T-helper 2 cell treated with Interferon-gamma antibody and Interleukin-4, amounts not matched to agents 5 μg/mL and 100 μg/mL, for 36 hours (primary cell): ENCODE results near the gene KLC4.
"Not testable (repeated sequence)": the region's sequence is repeated elsewhere in the genome, so short reads cannot be mapped to it uniquely, and the experiment has no call there.

Experiments used
- DNase-seq: peaks from one replicate; pipeline ENCODE4 v3.0.0; 2021; ENCODE audit warnings: low spot score
- H3K27ac Mint-ChIP-seq: one replicate; pipeline ENCODE4 v1.8.0; 2021; ENCODE audit warnings: mild to moderate bottlenecking, mixed read lengths
- H3K27me3 Mint-ChIP-seq: one replicate; pipeline ENCODE4 v1.8.0; 2021; ENCODE audit warnings: low read depth, mixed read lengths
- H3K36me3 Mint-ChIP-seq: one replicate; pipeline ENCODE4 v1.8.0; 2021; ENCODE audit warnings: low read depth, mixed read lengths
- H3K4me1 Mint-ChIP-seq: one replicate; pipeline ENCODE4 v1.8.0; 2021; ENCODE audit warnings: low read depth, mixed read lengths
- H3K4me3 Mint-ChIP-seq: one replicate; pipeline ENCODE4 v1.8.0; 2022; ENCODE audit warnings: mild to moderate bottlenecking, moderate library complexity, mixed read lengths
- H3K9me3 Mint-ChIP-seq: one replicate; pipeline ENCODE4 v1.8.0; 2021; ENCODE audit warnings: mixed read lengths

The KLC4 gene

GRCh38 chr6:43062818-43063217 is 3.4 kb downstream of the KLC4 start:
- no peaks in the 10 kb centered on the region for H3K27me3 Mint-ChIP-seq
- no peak for DNase-seq
- peaks cover 4% of the 10 kb centered on the region for H3K36me3 Mint-ChIP-seq
- no peak overlapping the region for H3K4me3 Mint-ChIP-seq
- H3K9me3 Mint-ChIP-seq = no peaks in the 10 kb centered on the region
- peaks cover 21% of the 10 kb centered on the region for H3K4me1 Mint-ChIP-seq
- no peak overlapping the region for H3K27ac Mint-ChIP-seq

- H3K27me3 Mint-ChIP-seq = peaks cover 6% of the 10 kb centered on the region
- no peak for DNase-seq
- H3K36me3 Mint-ChIP-seq = peaks cover 2% of the 10 kb centered on the region
- H3K4me3 Mint-ChIP-seq = no peak overlapping the region
- H3K9me3 Mint-ChIP-seq = no peaks in the 10 kb centered on the region
- H3K27ac Mint-ChIP-seq = peak overlapping the region; percentile 35
- H3K4me1 Mint-ChIP-seq = peaks cover 4% of the 10 kb centered on the region
Observed at GRCh38 chr6:43070028-43070632, 10.7 kb downstream of the KLC4 start.

GRCh38 chr6:43074847-43075669 is 15.6 kb downstream of the KLC4 start:
- DNase-seq = no peak

GRCh38 chr6:43075670-43076463 is 16.4 kb downstream of the KLC4 start, which contains the start of gene PTK7:
Gene PTK7, plus strand, starts transcription at chr6:43076314. Its CDS starts 175 bp downstream, at chr6:43076489.
- H3K36me3 Mint-ChIP-seq = peaks cover 2% of the 10 kb centered on the region
- no peak for DNase-seq
- peak within 1 kb of the TSS; percentile 39 for H3K4me3 Mint-ChIP-seq

More at GRCh38 chr6:43074847-43075669, 15.6 kb downstream of the KLC4 start:
- H3K36me3 Mint-ChIP-seq = peaks cover 2% of the 10 kb centered on the region
- H3K27ac Mint-ChIP-seq = no peak overlapping the region
- H3K4me3 Mint-ChIP-seq = peak overlapping the region; percentile 18
- H3K4me1 Mint-ChIP-seq = peaks cover 3% of the 10 kb centered on the region
- H3K27me3 Mint-ChIP-seq = peaks cover 31% of the 10 kb centered on the region
- H3K9me3 Mint-ChIP-seq = no peaks in the 10 kb centered on the region

GRCh38 chr6:43076464-43077332 is 17.3 kb downstream of the KLC4 start:
- peaks cover 2% of the 10 kb centered on the region for H3K36me3 Mint-ChIP-seq
- peaks cover under 1% of the 10 kb centered on the region for H3K4me1 Mint-ChIP-seq
- DNase-seq = no peak
- no peak overlapping the region for H3K27ac Mint-ChIP-seq
- peaks cover 36% of the 10 kb centered on the region for H3K27me3 Mint-ChIP-seq
- peak overlapping the region; percentile 39 for H3K4me3 Mint-ChIP-seq
- no peaks in the 10 kb centered on the region for H3K9me3 Mint-ChIP-seq

More at GRCh38 chr6:43075670-43076463, 16.4 kb downstream of the KLC4 start, which contains the start of gene PTK7:
- H3K27ac Mint-ChIP-seq = no peak within 1 kb of the TSS
- peaks cover 31% of the 10 kb centered on the region for H3K27me3 Mint-ChIP-seq
- H3K4me1 Mint-ChIP-seq = no peaks in the 10 kb centered on the region
- H3K9me3 Mint-ChIP-seq = no peaks in the 10 kb centered on the region

GRCh38 chr6:43077333-43077809 is 17.9 kb downstream of the KLC4 start:
- DNase-seq = no peak
- Mint-ChIP-seq H3K27me3 (peaks cover 38% of the 10 kb centered on the region), H3K4me3 (peak overlapping the region; percentile 39), H3K27ac (no peak overlapping the region), H3K9me3 (no peaks in the 10 kb centered on the region), H3K4me1 (peaks cover 1% of the 10 kb centered on the region), H3K36me3 (peaks cover 2% of the 10 kb centered on the region)

GRCh38 chr6:43077981-43078511 is 18.6 kb downstream of the KLC4 start:
- Mint-ChIP-seq H3K9me3 (no peaks in the 10 kb centered on the region), H3K27ac (no peak overlapping the region), H3K27me3 (peaks cover 42% of the 10 kb centered on the region), H3K36me3 (peaks cover under 1% of the 10 kb centered on the region), H3K4me1 (peaks cover 1% of the 10 kb centered on the region), H3K4me3 (no peak overlapping the region)
- DNase-seq = no peak

- no peaks in the 10 kb centered on the region for H3K36me3 Mint-ChIP-seq
- peaks cover 47% of the 10 kb centered on the region for H3K27me3 Mint-ChIP-seq
- no peak for DNase-seq
- no peak overlapping the region for H3K27ac Mint-ChIP-seq
- peaks cover 1% of the 10 kb centered on the region for H3K4me1 Mint-ChIP-seq
- no peak overlapping the region for H3K4me3 Mint-ChIP-seq
- no peaks in the 10 kb centered on the region for H3K9me3 Mint-ChIP-seq
Observed at GRCh38 chr6:43078691-43079090, 19.3 kb downstream of the KLC4 start.

GRCh38 chr6:43081043-43081442 is 21.6 kb downstream of the KLC4 start:
- Mint-ChIP-seq H3K36me3 (no peaks in the 10 kb centered on the region), H3K9me3 (no peaks in the 10 kb centered on the region), H3K4me1 (peaks cover 3% of the 10 kb centered on the region), H3K27me3 (peaks cover 44% of the 10 kb centered on the region), H3K4me3 (no peak overlapping the region), H3K27ac (no peak overlapping the region)
- no peak for DNase-seq

GRCh38 chr6:43081922-43082321 is 22.5 kb downstream of the KLC4 start:
- not testable (repeated sequence) for H3K4me1 Mint-ChIP-seq

GRCh38 chr6:43082806-43083655 is 23.6 kb downstream of the KLC4 start:
- no peak for DNase-seq
- no peaks in the 10 kb centered on the region for H3K36me3 Mint-ChIP-seq
- H3K27me3 Mint-ChIP-seq = peaks cover 34% of the 10 kb centered on the region
- H3K9me3 Mint-ChIP-seq = no peaks in the 10 kb centered on the region
- H3K4me3 Mint-ChIP-seq = no peak overlapping the region
- H3K4me1 Mint-ChIP-seq = peaks cover 6% of the 10 kb centered on the region
- no peak overlapping the region for H3K27ac Mint-ChIP-seq

More at GRCh38 chr6:43081922-43082321, 22.5 kb downstream of the KLC4 start:
- not testable (repeated sequence) for DNase-seq, H3K4me3 Mint-ChIP-seq, H3K9me3 Mint-ChIP-seq, H3K27ac Mint-ChIP-seq, H3K36me3 Mint-ChIP-seq
- H3K27me3 Mint-ChIP-seq = peaks cover 41% of the 10 kb centered on the region

GRCh38 chr6:43086022-43086658 is 26.7 kb downstream of the KLC4 start:
- DNase-seq = no peak
- Mint-ChIP-seq H3K4me1 (peaks cover 6% of the 10 kb centered on the region), H3K36me3 (no peaks in the 10 kb centered on the region), H3K4me3 (no peak overlapping the region), H3K27ac (no peak overlapping the region), H3K9me3 (no peaks in the 10 kb centered on the region), H3K27me3 (peaks cover 21% of the 10 kb centered on the region)
